Activated naive CD4-positive, alpha-beta T cell treated with anti-CD3 and anti-CD28 coated beads, Interleukin-2, amount 50 U/mL, for 24 hours (primary cell): ENCODE data around the gene C16orf90.
"Not testable (repeated sequence)": the region's sequence is repeated elsewhere in the genome, so short reads cannot be mapped to it uniquely, and the experiment has no call there.

ENCODE experiments used
- H3K27ac Mint-ChIP-seq: one replicate; pipeline ENCODE4 v1.8.0; 2021; ENCODE audit warnings: mild to moderate bottlenecking, mixed read lengths
- H3K27me3 Mint-ChIP-seq: one replicate; pipeline ENCODE4 v1.8.0; 2021; ENCODE audit warnings: mixed read lengths
- H3K36me3 Mint-ChIP-seq: one replicate; pipeline ENCODE4 v1.8.0; 2021; ENCODE audit warnings: mixed read lengths
- H3K4me1 Mint-ChIP-seq: one replicate; pipeline ENCODE4 v1.8.0; 2021; ENCODE audit warnings: mixed read lengths
- H3K4me3 Mint-ChIP-seq: one replicate; pipeline ENCODE4 v1.8.0; 2021; ENCODE audit warnings: mild to moderate bottlenecking, mixed read lengths
- H3K9me3 Mint-ChIP-seq: one replicate; pipeline ENCODE4 v1.8.0; 2021; ENCODE audit warnings: mixed read lengths

Gene C16orf90, protein sequence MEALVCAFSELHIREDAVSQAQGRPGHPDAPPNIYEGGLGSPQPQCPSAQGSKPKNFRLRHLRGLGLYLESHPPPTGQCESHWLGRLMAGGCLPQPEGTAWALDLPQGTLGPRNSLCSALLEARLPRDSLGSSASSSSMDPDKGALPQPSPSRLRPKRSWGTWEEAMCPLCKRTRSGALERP

DNA sequence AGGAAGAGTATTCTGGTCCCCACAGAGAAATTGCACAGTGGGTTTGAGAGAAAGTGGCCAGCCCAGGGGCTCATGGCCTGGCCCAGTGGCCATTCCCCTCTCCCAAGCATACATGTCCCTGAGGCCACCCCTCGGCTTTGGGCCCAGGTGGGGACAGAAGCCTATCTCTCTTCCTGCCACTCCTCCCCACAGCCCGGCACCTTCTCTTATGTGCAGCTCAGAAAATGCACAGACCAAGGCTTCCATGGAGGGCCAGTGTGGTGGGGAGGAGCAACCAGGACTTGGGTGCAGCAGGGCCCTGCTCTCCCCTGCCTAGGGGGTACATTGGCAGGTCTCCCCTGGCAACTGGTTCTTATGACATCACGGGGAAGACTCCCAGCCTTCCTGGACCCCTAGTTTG, at the start of gene C16orf90:
Gene C16orf90 (minus strand): TSS at position 314 of the 400 bp plus-strand sequence. CDS start 68 bp downstream, at position 246.
- peaks cover 9% of the 10 kb centered on the region for H3K4me1 Mint-ChIP-seq
- no peak within 1 kb of the TSS for H3K4me3 Mint-ChIP-seq
- no peaks in the 10 kb centered on the region for H3K36me3 Mint-ChIP-seq

DNA sequence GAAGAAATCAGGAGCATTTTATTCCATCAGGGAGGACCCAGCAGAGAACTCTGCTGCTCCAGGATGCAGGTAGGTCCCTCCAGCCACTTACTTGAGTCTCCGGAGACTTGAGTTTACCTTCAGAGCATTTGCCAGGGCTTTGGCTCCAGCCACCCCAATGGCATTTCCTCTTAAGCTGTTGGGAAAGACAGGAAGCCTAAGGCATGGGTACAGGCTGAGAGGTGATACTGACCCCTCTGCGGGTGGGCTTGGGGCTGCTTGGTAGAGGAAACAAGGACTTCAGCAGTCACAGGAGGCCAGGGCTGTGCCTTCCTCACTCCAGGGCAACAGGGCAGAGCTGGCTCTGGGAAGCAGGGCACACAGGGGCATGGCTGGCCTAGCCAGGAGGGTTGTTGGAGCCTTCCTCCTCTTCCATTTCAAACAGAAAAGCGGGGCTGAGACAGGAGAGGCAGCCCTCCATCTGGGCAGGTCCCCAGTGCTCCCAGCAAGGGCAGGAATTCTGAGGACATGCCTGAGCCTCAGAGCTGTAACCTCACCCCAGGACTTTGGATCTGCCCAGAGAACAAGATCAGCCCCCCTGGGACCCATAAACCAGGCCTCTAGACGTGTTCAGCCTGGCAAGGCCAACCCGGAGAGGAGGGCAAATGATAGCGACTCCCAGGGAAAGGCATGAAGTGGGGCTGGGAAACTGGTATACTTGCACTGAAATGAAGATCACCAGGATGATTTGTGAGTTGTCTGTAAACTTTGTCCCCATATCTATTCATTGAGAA, 47.5 kb upstream of the C16orf90 start:
- Mint-ChIP-seq H3K27me3 (no peaks in the 10 kb centered on the region), H3K4me1 (no peaks in the 10 kb centered on the region), H3K9me3 (no peaks in the 10 kb centered on the region), H3K27ac (peak overlapping the region; percentile 30), H3K4me3 (no peak overlapping the region), H3K36me3 (peaks cover 3% of the 10 kb centered on the region)

More for the DNA sequence above, at the start of gene C16orf90:
- Mint-ChIP-seq H3K27me3 (no peaks in the 10 kb centered on the region), H3K27ac (no peak within 1 kb of the TSS), H3K9me3 (no peaks in the 10 kb centered on the region)

DNA sequence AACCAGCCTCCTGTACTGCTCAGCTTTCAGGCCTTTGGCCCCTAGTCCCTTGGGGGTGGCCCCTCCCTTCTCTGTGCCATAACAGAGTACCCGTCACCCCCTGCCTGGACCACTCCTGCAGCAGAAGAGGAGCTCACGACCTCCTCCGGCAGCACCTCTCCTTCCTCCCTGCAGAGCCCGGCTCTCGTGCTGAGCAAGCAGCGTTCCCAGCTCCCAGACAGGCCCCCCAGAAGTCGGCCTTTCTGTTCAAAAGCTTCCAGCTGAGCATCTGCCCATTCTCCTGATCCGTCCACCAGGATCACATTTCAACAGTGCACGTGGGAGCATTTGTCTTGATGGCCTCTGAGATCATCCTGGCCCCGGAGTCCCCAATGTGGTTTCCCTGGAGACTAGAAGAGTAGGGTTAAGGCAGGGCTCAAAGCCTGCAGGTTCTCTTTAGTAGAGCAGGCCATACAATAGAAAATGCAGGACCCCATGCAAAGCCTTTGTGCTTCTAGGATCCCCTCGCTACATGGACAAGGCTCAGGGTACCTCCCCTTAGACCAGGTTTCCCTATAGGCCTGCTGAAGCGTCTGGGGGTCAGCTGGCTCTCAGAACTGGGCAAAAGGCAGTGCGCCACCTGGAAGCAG, 46.4 kb upstream of the C16orf90 start:
- peak overlapping the region; percentile 9 for H3K27ac Mint-ChIP-seq

DNA sequence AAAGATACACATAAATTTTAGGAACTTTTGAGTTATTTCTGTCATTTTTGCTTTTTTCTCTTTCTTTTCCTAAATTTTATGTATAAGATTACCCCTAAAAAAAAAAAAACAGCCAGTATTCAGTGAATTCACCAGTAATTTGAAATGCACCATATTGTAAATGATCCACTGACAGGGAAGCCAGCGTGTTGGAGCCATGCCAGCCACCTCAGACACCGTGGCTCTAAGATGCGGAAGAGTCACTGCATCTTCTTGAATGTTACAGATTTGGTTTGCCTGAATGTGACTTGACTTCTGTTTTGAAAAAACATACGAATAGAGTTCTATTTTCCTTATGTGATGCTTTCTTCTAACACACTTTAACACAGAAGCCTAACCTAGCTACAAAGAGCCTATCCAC, 42.9 kb upstream of the C16orf90 start:
- H3K4me3 Mint-ChIP-seq = no peak overlapping the region
- H3K27me3 Mint-ChIP-seq = no peaks in the 10 kb centered on the region
- H3K36me3 Mint-ChIP-seq = peaks cover 7% of the 10 kb centered on the region
- no peak overlapping the region for H3K27ac Mint-ChIP-seq
- H3K4me1 Mint-ChIP-seq = peaks cover 13% of the 10 kb centered on the region
- no peaks in the 10 kb centered on the region for H3K9me3 Mint-ChIP-seq

More for the DNA sequence above, 46.4 kb upstream of the C16orf90 start:
- Mint-ChIP-seq H3K9me3 (no peaks in the 10 kb centered on the region), H3K4me1 (no peaks in the 10 kb centered on the region), H3K36me3 (peaks cover 3% of the 10 kb centered on the region), H3K27me3 (no peaks in the 10 kb centered on the region), H3K4me3 (no peak overlapping the region)

DNA sequence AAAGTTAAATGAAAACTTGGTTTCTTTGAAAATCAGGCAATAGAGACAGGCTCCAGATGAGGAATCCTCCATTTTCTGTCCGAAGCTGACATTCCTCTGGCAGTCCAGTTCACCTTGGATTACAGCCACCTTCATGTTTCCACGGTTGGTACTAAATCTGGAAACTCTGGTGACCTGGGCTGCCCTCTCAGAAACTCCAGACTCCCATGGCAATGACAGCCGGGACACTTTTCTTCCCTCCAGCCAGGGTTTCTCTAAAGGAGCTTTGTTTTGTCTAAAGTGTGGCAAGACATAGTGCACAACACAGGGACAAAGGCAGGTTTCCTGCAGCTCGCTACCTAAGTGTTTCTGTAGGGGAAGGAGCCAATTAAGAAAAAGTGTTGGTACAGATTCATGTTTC, 41.6 kb upstream of the C16orf90 start:
- Mint-ChIP-seq H3K27me3 (no peaks in the 10 kb centered on the region), H3K4me3 (no peak overlapping the region), H3K9me3 (no peaks in the 10 kb centered on the region), H3K27ac (no peak overlapping the region), H3K36me3 (peaks cover 9% of the 10 kb centered on the region), H3K4me1 (peaks cover 13% of the 10 kb centered on the region)

DNA sequence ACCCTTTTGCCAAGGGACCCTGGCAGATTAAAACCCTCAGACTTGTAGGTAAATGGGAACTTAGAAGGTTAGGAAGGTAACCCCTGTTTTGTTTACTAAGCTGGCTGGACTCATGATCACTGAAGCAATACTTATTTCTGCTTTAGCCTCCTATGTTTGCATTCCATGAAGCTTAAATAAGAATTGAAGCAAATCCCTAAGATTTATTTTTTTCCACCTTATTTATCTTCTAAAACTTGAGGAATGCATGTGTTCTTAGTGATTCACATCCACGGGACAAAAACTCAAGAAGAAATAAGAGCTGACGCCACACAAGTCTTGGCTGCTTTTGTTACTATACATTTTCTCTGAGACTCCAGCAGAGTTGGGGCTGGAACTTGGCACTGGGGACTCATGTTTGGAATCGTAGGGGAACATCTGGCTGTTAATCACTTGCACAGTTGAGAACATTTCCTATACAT, 41.0 kb upstream of the C16orf90 start:
- Mint-ChIP-seq H3K27ac (no peak overlapping the region), H3K4me1 (peaks cover 13% of the 10 kb centered on the region), H3K9me3 (no peaks in the 10 kb centered on the region), H3K27me3 (no peaks in the 10 kb centered on the region), H3K36me3 (peaks cover 12% of the 10 kb centered on the region), H3K4me3 (no peak overlapping the region)

DNA sequence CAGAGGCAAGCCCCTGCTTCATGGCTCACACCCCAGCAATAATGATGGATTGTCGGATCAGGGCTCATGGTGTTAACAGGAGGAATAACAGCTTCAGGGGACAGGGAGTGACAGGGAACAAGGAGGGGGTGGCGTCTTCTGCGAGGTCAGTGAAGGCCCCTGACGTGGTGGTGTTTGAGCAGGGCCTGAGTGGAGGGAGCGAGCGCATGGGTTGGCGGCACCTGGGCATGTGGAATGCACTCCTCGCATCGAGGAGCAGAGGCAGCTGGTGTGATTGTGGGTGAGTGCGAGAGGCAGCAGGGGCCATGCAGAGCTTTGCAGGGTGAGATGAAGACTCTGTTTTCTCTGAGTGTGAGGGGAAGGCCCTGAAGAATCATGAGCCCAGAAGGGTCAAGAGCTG, 38.8 kb upstream of the C16orf90 start:
- Mint-ChIP-seq H3K27ac (peak overlapping the region; percentile 62), H3K4me3 (no peak overlapping the region), H3K36me3 (peaks cover 9% of the 10 kb centered on the region), H3K27me3 (no peaks in the 10 kb centered on the region), H3K9me3 (no peaks in the 10 kb centered on the region), H3K4me1 (peaks cover 13% of the 10 kb centered on the region)

DNA sequence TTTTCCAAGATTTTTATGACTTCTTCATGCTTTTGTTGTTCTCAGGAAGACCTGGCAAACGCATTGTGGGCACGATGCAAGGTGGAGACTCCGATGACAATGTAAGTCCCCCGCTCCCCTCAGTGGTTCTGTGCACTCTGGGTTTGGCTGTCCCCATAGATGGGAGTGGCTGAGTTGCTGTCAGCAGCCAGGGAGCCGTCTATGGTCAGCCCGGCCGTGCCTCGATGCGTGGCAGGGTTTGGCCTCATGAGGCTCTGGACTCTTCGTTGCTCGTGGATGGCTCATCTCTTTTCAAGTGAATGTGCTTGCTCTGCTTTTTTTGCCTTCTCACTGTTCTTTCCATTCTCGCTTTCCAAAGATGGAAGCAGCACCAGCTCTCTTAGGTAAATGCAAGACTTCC, 37.5 kb upstream of the C16orf90 start:
- Mint-ChIP-seq H3K27me3 (no peaks in the 10 kb centered on the region), H3K9me3 (no peaks in the 10 kb centered on the region), H3K4me3 (no peak overlapping the region), H3K36me3 (peaks cover 16% of the 10 kb centered on the region), H3K27ac (peak overlapping the region; percentile 65), H3K4me1 (peaks cover 22% of the 10 kb centered on the region)

DNA sequence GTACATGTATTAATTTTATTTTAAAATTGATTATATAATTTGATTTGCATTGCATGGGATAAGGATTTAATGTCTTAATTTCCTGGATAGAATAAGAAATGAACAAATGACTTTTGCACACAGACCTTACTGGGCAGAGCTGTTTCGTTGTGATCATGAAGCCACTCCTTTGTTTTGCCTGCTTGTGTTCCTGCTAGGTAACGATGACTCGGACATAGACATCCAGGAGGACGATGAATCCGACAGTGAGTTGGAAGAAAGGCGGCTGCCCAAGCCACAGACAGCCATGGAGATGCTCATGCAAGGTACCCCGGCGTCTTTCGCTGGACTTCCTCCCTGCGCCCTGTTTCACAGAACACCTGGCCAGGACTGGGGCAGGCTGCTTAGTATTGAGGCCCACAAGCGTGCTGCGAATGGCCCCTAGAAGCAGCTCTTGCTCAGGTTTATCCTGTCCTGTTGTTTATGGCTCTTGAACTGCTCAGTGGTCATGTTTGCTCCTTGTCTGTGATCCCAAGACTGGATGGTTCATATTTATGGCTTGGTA, 35.2 kb upstream of the C16orf90 start:
- Mint-ChIP-seq H3K4me3 (no peak overlapping the region), H3K27me3 (no peaks in the 10 kb centered on the region), H3K9me3 (no peaks in the 10 kb centered on the region), H3K4me1 (peaks cover 38% of the 10 kb centered on the region), H3K27ac (no peak overlapping the region), H3K36me3 (peaks cover 16% of the 10 kb centered on the region)

DNA sequence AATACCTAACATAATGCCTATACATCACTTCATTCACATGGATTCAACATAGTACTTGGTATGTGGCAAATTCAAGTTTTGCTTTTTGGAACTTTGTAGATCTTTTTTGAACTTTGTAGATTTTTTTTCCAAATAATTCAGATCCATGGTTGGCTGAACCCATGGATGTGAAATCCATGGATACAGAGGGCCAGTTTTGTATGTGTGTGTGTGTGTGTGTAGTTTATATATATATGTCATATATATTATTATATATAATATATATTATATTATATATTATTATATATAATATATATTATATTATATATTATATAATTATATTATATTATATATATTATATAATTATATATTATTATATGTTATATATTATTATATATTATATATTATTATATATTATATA, 33.9 kb upstream of the C16orf90 start:
- peaks cover 16% of the 10 kb centered on the region for H3K36me3 Mint-ChIP-seq
- no peaks in the 10 kb centered on the region for H3K27me3 Mint-ChIP-seq
- no peaks in the 10 kb centered on the region for H3K9me3 Mint-ChIP-seq
- no peak overlapping the region for H3K4me3 Mint-ChIP-seq
- H3K27ac Mint-ChIP-seq = no peak overlapping the region
- peaks cover 35% of the 10 kb centered on the region for H3K4me1 Mint-ChIP-seq

DNA sequence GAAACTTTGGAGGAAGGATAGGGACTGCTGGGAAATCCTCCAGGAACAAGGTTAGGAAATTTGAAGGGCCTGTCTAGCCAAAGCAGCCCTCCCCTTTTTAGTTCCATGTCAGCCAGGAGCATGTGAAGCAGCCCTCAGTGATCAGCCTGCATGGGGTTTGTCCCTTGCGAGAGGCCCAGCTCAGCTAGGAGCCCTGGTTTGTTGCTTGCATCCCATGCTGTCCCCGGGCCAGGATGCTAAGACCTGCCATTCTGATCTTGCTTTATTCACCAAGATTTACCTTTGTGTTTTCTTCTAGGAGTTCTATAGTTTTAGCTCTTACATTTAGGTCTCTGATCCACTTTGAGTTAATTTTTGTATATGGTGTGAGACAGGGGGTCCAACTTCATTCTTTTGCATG, 33.1 kb upstream of the C16orf90 start:
- H3K27ac Mint-ChIP-seq = no peak overlapping the region
- no peaks in the 10 kb centered on the region for H3K9me3 Mint-ChIP-seq
- H3K4me3 Mint-ChIP-seq = peak overlapping the region; percentile 15
- peaks cover 14% of the 10 kb centered on the region for H3K36me3 Mint-ChIP-seq
- peaks cover 31% of the 10 kb centered on the region for H3K4me1 Mint-ChIP-seq
- no peaks in the 10 kb centered on the region for H3K27me3 Mint-ChIP-seq

DNA sequence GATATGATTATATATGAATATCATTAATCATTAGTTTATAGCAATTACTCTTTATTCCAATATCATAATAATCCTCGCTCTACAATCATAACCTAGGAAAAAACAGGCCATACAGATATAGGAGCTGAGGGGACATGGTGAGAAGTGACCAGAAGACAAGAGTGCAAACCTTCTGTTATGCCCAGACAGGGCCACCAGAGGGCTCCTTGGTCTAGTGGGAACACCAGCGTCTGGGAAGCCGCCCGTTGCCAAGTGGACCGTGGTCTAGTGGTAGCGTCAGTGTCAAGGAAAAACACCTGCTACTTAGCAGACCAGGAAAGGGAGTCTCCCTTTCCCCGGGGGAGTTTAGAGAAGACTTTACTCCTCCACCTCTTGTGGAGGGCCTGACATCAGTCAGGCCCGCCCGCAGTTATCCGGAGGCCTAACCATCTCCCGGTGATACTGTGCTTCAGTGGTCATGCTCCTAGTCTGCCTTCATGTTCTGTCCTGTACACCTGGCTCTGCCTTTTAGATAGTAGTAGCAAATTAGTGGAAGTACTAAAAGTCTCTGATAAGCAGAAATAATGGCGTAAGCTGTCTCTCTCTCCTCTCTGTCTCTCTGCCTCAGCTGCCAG, 32.0 kb upstream of the C16orf90 start:
- peaks cover 31% of the 10 kb centered on the region for H3K4me1 Mint-ChIP-seq
- not testable (repeated sequence) for H3K27ac Mint-ChIP-seq, H3K27me3 Mint-ChIP-seq, H3K9me3 Mint-ChIP-seq, H3K4me3 Mint-ChIP-seq
- peaks cover 14% of the 10 kb centered on the region for H3K36me3 Mint-ChIP-seq

DNA sequence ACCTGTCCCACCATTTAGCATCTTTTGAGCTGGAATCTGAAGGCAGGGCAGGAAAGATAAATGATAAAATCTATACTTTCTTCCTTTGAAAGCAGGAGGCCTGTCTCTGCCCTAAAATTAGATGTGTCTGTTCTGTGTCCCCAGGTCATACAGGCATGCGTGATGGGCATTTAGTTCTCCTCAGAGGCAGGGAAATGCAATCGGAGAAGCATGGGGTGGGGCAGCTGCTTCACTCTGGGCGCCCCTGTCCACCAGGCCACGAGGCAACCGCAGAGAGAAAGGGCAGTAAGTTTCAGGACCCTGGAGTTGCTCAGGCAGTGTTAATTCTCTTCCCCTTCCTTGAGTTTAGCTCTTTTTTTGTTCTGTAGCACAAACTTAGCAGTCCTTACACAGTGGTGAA, 30.7 kb upstream of the C16orf90 start:
- H3K9me3 Mint-ChIP-seq = no peaks in the 10 kb centered on the region
- H3K27me3 Mint-ChIP-seq = no peaks in the 10 kb centered on the region
- H3K4me3 Mint-ChIP-seq = no peak overlapping the region
- H3K4me1 Mint-ChIP-seq = peaks cover 31% of the 10 kb centered on the region
- no peak overlapping the region for H3K27ac Mint-ChIP-seq
- H3K36me3 Mint-ChIP-seq = peaks cover 12% of the 10 kb centered on the region

DNA sequence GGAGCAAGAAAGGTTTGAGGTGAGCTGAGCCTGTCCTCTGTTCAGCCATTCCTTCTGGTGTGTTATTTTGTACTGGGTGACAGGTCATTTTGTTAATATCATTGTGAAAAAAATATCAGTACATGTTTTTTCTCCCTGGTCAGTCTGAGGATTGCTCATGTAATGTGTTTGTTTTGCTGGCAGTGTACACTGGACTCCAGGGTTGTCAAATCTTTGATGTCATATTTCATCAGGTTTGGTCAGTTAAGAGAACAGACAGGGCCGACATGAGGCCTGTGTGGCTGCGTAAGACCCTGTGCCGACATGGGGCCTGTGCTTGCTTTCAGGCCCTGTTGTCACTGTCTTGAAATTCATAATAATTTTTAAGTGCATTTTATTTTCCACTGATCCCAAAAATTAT, 28.0 kb upstream of the C16orf90 start:
- Mint-ChIP-seq H3K9me3 (no peaks in the 10 kb centered on the region), H3K36me3 (peaks cover 17% of the 10 kb centered on the region), H3K4me1 (peaks cover 28% of the 10 kb centered on the region), H3K4me3 (no peak overlapping the region), H3K27ac (peak overlapping the region; percentile 46), H3K27me3 (no peaks in the 10 kb centered on the region)

DNA sequence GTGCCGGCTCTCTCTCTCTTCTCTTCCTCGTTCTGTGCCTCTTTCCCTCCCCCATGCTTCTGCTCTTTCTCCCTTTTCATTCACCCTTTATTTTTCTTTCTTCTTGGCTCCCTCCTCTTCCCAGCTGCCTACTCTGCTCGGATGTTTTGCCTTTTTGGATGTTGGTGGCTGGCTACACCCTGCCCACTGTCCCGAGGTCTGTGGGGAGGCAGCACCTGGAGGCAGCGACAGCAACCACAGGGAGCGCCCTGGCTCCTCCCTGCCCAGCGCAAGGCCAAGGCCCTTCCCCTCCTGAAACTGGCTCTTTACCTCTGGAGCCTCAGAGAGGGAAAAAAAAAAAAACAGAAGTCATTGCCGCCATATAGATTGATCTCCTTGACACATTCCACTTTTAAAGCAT, 25.6 kb upstream of the C16orf90 start:
- Mint-ChIP-seq H3K36me3 (peaks cover 15% of the 10 kb centered on the region), H3K4me1 (peaks cover 15% of the 10 kb centered on the region), H3K9me3 (no peaks in the 10 kb centered on the region), H3K27ac (no peak overlapping the region), H3K27me3 (no peaks in the 10 kb centered on the region), H3K4me3 (no peak overlapping the region)
